GM12878 (cell line): ENCODE results near the gene IFITM2. TPM values are rescaled to one million over a fixed set of nuclear protein-coding genes. Genes with fewer than 3 reads are reported as not detected.

ENCODE experiments used
- ATAC-seq: fragments of 200-7000 bp; cut with Tn5 transposase; 3 replicates; pipeline ENCODE4 v1.9.1; 2020; ENCODE audit warnings: mild to moderate bottlenecking, moderate library complexity
- BruUV-seq: library from RNA; stranded (reverse); fragments of 400-500 nt; replicated peaks from 2 replicates; lab custom pipeline; 2021; lab: Mats Ljungman, UMichigan
- CTCF ChIA-PET: fragments of 300-600 bp; sonication (Branson Sonifier 250); formaldehyde crosslinking; extraction: SDS; loops from one replicate; lab custom pipeline; 2021; ENCODE audit warnings: inconsistent platforms; lab: Yijun Ruan, JAX
- POLR2A ChIA-PET: fragments of 350-600 bp; formaldehyde crosslinking; extraction: SDS; loops from one replicate; lab custom pipeline; 2021; ENCODE audit warnings: inconsistent platforms; lab: Charles Lee
- RAD21 ChIA-PET: fragments of 300-600 bp; sonication (Branson Sonifier 250); formaldehyde crosslinking; loops from one replicate; lab custom pipeline; 2023; ENCODE audit warnings: antibody characterized with exemption; ENCODE audit not compliant: unreplicated experiment; lab: Charles Lee
- SMC1A ChIA-PET: fragments of 300-600 bp; sonication (Branson Sonifier 250); formaldehyde crosslinking; loops from one replicate; lab custom pipeline; 2023; ENCODE audit not compliant: unreplicated experiment, uncharacterized antibody; lab: Charles Lee
- DNase-seq: peaks from one replicate; pipeline ENCODE4 v3.0.0-alpha.2; 2011; ENCODE audit warnings: low read depth, low spot score
- FAIRE-seq: peaks from 3 replicates; lab custom pipeline; 2011; peaks lifted over from hg19 to GRCh38; lab: Jason Lieb, UNC
- H2AFZ ChIP-seq: 2 replicates; pipeline ENCODE4 v1.6.0; 2011; ENCODE audit warnings: low read depth, low read length, control low read depth; ENCODE audit not compliant: control insufficient read depth
- H3K27ac ChIP-seq: 2 replicates; pipeline ENCODE4 v1.5.1; 2011; ENCODE audit warnings: control low read depth; ENCODE audit not compliant: control insufficient read depth, insufficient read depth
- H3K27me3 ChIP-seq, 2 experiments: replicated peaks in 1 of 2; 2 replicates each; pipeline versions ENCODE4 v1.6.0 to v1.6.1; 2011; ENCODE audit warnings: low read length in 1 of 2; ENCODE audit not compliant: control insufficient read depth in 2 of 2, insufficient read depth in 2 of 2
- H3K36me3 ChIP-seq, 2 experiments: 2 replicates each; pipeline ENCODE4 v1.5.1; 2011; ENCODE audit warnings: low read length in 1 of 2; ENCODE audit not compliant: control insufficient read depth in 2 of 2, insufficient read depth in 2 of 2
- H3K4me1 ChIP-seq: 2 replicates; pipeline ENCODE4 v1.6.1; 2011; ENCODE audit warnings: mild to moderate bottlenecking, low read length, moderate library complexity, mixed read lengths; ENCODE audit not compliant: control insufficient read depth, insufficient read depth
- H3K4me2 ChIP-seq: 2 replicates; pipeline ENCODE4 v1.6.0; 2011; ENCODE audit warnings: control low read depth; ENCODE audit not compliant: control insufficient read depth, insufficient read depth
- H3K4me3 ChIP-seq: fragments of 200-600 bp; sonication (generic); 2 replicates; pipeline ENCODE4 v1.5.1; 2016
- H3K79me2 ChIP-seq: 2 replicates; pipeline ENCODE4 v1.6.0; 2011; ENCODE audit warnings: low read length; ENCODE audit not compliant: control insufficient read depth, insufficient read depth
- H3K9ac ChIP-seq: 2 replicates; pipeline ENCODE4 v1.8.0; 2011; ENCODE audit warnings: low read length, control low read depth, mixed read lengths; ENCODE audit not compliant: control insufficient read depth, insufficient read depth
- H3K9me3 ChIP-seq: replicated peaks from 3 replicates; pipeline ENCODE4 v1.5.1; 2011; ENCODE audit warnings: mild to moderate bottlenecking, low read length; ENCODE audit not compliant: control insufficient read depth, insufficient read depth
- H4K20me1 ChIP-seq: 2 replicates; pipeline ENCODE4 v1.6.0; 2011; ENCODE audit not compliant: control insufficient read depth, insufficient read depth
- ASH2L ChIP-seq: fragments of 300-600, 200-600 bp; sonication (generic); IDR thresholded peaks from 2 replicates; pipeline ENCODE4 v1.6.1; 2017; ENCODE audit warnings: low read depth, mild to moderate bottlenecking, borderline replicate concordance
- BRCA1 ChIP-seq: IDR thresholded peaks from 2 replicates; pipeline ENCODE4 v1.6.1; 2011; ENCODE audit warnings: low read depth, low read length, improper control_type of control experiment
- MAX ChIP-seq: IDR thresholded peaks from 2 replicates; pipeline ENCODE4 v1.6.1; 2012; ENCODE audit warnings: low read depth, low read length, improper control_type of control experiment
- PML ChIP-seq: IDR thresholded peaks from 2 replicates; pipeline ENCODE4 v1.6.1; 2012; ENCODE audit warnings: low read length, inconsistent platforms
- TBL1XR1 ChIP-seq: IDR thresholded peaks from 2 replicates; pipeline ENCODE4 v1.6.1; 2012; ENCODE audit warnings: low read depth, low read length, improper control_type of control experiment
- ZNF207 ChIP-seq: fragments of 450-650 bp; IDR thresholded peaks from 2 replicates; pipeline ENCODE4 v1.6.1; 2014; ENCODE audit warnings: antibody characterized with exemption, mild to moderate bottlenecking, borderline replicate concordance
- ZNF622 ChIP-seq: fragments of 450-650 bp; IDR thresholded peaks from 2 replicates; pipeline ENCODE4 v1.6.1; 2017; ENCODE audit warnings: mild to moderate bottlenecking, inconsistent platforms
- WGBS: methylation state at CpG from one replicate; pipeline ENCODE4 v1.1.6; 2016; ENCODE audit warnings: low lambda C conversion rate; ENCODE audit not compliant: insufficient replicate concordance, insufficient coverage; ENCODE audit errors: missing lambda C conversion rate; 5-methylcytosine and 5-hydroxymethylcytosine counted together
- in situ Hi-C: fragments of 300-500 bp; cut with MboI; formaldehyde crosslinking; loops from 9 replicates; pipeline ENCODE4 v1.14.3; 2018; ENCODE audit warnings: mixed read lengths
- intact Hi-C: fragments of 100-400 bp; cut with micrococcal nuclease; formaldehyde crosslinking; loops from one replicate; pipeline ENCODE4 v1.14.2; 2022; ENCODE audit not compliant: unreplicated experiment
- polyA plus RNA-seq, 11 experiments: library from polyadenylated mRNA; depleted of rRNA in 4 of 11; unstranded in 6 of 11; stranded (reverse) in 5 of 11; fragments of >200 nt; fragmentation: Nextera tagmentation in 4 of 11; fragmentation: Illumina TruSeq in 1 of 11; extraction: Ambion mirVana in 4 of 11; extraction: Trizol in 1 of 11; gene quantifications; 1 replicate in 1 of 11; 2 replicates in 10 of 11; pipeline versions ENCODE4 v1.2.1 to v1.2.3, GENCODE V29; 2011 to 2016; ENCODE audit warnings: inconsistent platforms in 2 of 11, missing spikeins in 2 of 11, low read depth in 1 of 11
- total RNA-seq, 4 experiments: library from RNA; depleted of rRNA in 3 of 4; stranded (reverse); fragments of >200 nt in 3 of 4; fragmentation: Illumina TruSeq in 1 of 4; extraction: Trizol in 1 of 4; gene quantifications; 2 replicates each; pipeline versions ENCODE4 v1.2.1 to v1.2.3, GENCODE V29; 2013 to 2021

The IFITM2 gene
- total and polyA plus RNA-seq, 10 of the 15 experiments (the other 5 are each of a cell fraction or from before 2014, with no cell fraction given): 116 to 3,672 (median 724) TPM

- intact Hi-C loops: no loop called here
- H3K27me3 ChIP-seq: no peaks in the 10 kb centered on the region
- no peaks in the 10 kb centered on the region for H3K79me2 ChIP-seq
- TF ChIP-seq TBL1XR1 (no peak), ZNF622 (no peak), BRCA1 (no peak), PML (no peak), ASH2L (no peak), MAX (no peak), ZNF207 (no peak)
- TF ChIP-seq, all 136 proteins: peak for 0
- DNase-seq (no peak), ATAC-seq (no peak), FAIRE-seq (no peak)
- no TSS peak for BruUV-seq
- no peak overlapping the region for H3K4me2 ChIP-seq
- H3K4me3 ChIP-seq: no peak overlapping the region
- no peaks in the 10 kb centered on the region for H3K36me3 ChIP-seq
- ChIA-PET CTCF (interaction anchor here (0.6 to 3.2 kb wide), 7 partner anchors 8 to 108 kb away, joined by 3 to 17 read pairs (median 4); no protein-coding TSS in a partner anchor), RAD21 (interaction anchor here (1.0 to 2.3 kb wide), 5 partner anchors 9 to 27 kb away, joined by 3 to 12 read pairs (median 5); no protein-coding TSS in a partner anchor), SMC1A (interaction anchor here (1.2 to 3.0 kb wide), 7 partner anchors 8 to 72 kb away, joined by 3 to 25 read pairs (median 7); no protein-coding TSS in a partner anchor), POLR2A (interaction anchor here (0.6 to 2.7 kb wide), 9 partner anchors 8 to 60 kb away, joined by 3 to 35 read pairs (median 8); no protein-coding TSS in a partner anchor)
- H3K4me1 ChIP-seq: peaks cover 2% of the 10 kb centered on the region
- no peak overlapping the region for H2AFZ ChIP-seq
- H3K27ac ChIP-seq: no peak overlapping the region
- WGBS: 96% methylated on average over 2 of the region's 2 CpGs
- no peaks in the 10 kb centered on the region; the same call in 2 of the 3 replicates for H3K9me3 ChIP-seq
- H4K20me1 ChIP-seq: no peaks in the 10 kb centered on the region
- in situ Hi-C loops: no loop called here
- H3K9ac ChIP-seq: no peak overlapping the region
These were observed 32.3 kb downstream of the IFITM2 start for GRCh38 chr11:339963-340362.
